ENCODE results near the gene VPS13C.

DNA sequence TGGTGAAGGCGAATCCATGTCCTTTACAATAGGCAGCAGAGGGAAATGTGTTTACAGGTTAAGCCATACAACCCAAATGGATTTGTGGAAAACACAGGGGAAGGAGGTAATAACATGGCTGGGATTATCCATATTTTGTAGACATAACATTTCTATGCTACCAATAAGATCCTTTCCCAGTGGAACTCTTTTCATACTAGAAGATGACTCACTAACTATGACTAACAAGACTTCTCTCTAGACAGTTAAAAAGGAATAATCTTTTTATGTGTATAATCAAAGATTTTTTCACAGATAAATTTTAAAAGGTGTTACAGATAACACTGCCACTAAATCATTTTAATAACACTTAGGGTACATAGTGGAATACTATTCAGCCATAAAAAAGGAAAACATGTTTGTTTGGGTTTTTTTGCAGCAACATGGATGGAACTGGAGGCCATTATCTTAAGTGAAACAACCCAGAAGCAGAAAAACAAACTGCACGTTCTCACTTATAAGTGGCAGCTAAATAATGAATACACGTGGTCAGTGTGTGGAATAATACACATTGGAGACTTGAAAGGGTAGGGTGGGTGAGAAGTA lies 39.6 kb downstream of the VPS13C start:
- TF ChIP-seq EZH2 (IDR thresholded peaks at IDR 0.05), result no peak
- TF ChIP-seq, protein P1, sequence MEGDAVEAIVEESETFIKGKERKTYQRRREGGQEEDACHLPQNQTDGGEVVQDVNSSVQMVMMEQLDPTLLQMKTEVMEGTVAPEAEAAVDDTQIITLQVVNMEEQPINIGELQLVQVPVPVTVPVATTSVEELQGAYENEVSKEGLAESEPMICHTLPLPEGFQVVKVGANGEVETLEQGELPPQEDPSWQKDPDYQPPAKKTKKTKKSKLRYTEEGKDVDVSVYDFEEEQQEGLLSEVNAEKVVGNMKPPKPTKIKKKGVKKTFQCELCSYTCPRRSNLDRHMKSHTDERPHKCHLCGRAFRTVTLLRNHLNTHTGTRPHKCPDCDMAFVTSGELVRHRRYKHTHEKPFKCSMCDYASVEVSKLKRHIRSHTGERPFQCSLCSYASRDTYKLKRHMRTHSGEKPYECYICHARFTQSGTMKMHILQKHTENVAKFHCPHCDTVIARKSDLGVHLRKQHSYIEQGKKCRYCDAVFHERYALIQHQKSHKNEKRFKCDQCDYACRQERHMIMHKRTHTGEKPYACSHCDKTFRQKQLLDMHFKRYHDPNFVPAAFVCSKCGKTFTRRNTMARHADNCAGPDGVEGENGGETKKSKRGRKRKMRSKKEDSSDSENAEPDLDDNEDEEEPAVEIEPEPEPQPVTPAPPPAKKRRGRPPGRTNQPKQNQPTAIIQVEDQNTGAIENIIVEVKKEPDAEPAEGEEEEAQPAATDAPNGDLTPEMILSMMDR (IDR thresholded peaks at IDR 0.05), result no peak

All from neural progenitor cell (in vitro differentiated cells).